Measurements from ENCODE around the gene GPR25.

The GPR25 gene, protein sequence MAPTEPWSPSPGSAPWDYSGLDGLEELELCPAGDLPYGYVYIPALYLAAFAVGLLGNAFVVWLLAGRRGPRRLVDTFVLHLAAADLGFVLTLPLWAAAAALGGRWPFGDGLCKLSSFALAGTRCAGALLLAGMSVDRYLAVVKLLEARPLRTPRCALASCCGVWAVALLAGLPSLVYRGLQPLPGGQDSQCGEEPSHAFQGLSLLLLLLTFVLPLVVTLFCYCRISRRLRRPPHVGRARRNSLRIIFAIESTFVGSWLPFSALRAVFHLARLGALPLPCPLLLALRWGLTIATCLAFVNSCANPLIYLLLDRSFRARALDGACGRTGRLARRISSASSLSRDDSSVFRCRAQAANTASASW

DNA sequence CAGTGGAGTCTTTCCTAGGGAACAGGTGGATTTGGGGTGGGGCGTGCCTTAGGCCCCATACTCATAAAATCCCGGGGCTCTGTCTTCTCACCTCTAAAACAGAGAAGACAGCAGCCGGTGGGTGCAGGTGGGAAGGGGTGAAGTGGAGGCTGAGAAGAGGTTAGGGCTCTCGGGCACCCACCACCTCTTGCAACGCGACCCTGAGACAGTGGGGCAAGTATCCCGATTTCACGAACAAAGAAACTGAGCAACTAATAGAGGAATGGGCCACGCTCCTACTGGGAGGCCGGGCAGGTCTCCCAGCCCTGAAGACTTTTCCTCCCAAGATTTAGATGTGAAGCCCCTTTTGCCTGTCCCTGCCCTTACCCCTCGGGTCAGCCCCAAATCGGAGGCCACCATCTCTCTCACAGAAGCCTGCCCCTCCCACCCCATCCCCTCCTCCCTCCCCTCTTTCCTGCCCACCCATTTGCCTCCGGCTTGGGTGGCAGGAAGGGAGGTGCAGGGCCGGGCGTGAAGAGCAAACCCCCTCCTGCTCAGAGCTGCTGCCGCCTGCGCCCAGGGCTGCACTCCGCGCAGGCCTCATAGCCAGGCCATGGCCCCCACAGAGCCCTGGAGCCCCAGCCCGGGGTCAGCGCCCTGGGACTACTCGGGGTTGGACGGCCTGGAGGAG lies at the start of gene GPR25:
Gene GPR25 (plus strand): TSS at position 536 of the 670 bp plus-strand sequence. CDS start 57 bp downstream, at position 593.
- no peaks in the 10 kb centered on the region for H3K4me1 Mint-ChIP-seq (ENCODE audit: low read depth)
- peaks cover 69% of the 10 kb centered on the region for H3K27me3 Mint-ChIP-seq (ENCODE audit: low read depth)
- H3K27ac Mint-ChIP-seq: no peak within 1 kb of the TSS
- no peaks in the 10 kb centered on the region for H3K36me3 Mint-ChIP-seq (ENCODE audit: low read depth)
- H3K9me3 Mint-ChIP-seq: no peaks in the 10 kb centered on the region
- H3K4me3 Mint-ChIP-seq: no peak within 1 kb of the TSS

DNA sequence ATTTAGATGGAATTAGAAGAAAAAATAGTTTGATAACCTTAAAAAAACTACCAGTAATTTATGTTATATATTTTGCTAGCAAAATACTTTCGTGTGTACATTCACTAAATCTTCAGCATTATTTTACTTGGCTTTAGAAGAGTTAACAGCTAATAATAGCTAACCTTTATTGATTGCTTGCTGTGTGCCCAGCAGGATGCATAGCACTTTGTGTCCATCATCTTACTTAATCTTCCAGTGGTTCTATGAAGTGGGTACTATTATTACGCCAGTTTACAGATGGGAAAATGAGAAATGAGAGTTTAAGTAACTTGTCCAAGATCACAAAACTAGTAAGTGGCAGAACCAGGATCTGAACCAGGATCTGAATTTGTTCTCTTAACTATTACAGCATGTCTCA lies 41.7 kb upstream of the GPR25 start:
- no peaks in the 10 kb centered on the region for H3K4me1 Mint-ChIP-seq (ENCODE audit: low read depth)
- H3K4me3 Mint-ChIP-seq: no peak overlapping the region
- H3K27ac Mint-ChIP-seq: no peak overlapping the region
- H3K9me3 Mint-ChIP-seq: no peaks in the 10 kb centered on the region
- no peaks in the 10 kb centered on the region for H3K36me3 Mint-ChIP-seq (ENCODE audit: low read depth)
- H3K27me3 Mint-ChIP-seq (ENCODE audit: low read depth): peaks cover 13% of the 10 kb centered on the region

DNA sequence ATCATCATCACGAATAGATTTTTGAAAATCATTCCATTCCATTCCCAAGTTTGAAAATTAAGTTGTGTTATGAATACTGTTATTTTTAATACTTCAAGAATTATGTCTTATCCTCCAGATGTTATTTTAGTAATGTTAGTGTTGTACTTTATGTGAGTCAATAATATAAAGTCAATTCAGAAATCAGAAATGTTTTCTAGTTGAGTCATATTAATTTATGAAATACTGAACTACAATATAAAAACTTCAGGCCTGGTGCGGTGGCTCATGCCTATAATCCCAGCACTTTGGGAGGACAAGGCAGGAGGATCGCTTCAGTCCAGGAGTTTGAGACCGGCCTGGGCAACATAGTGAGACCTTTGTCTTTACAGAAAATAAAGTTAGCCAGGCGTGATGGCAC lies 38.4 kb upstream of the GPR25 start:
- H3K27me3 Mint-ChIP-seq (ENCODE audit: low read depth): peaks cover 18% of the 10 kb centered on the region
- no peak overlapping the region for H3K27ac Mint-ChIP-seq
- H3K9me3 Mint-ChIP-seq: no peaks in the 10 kb centered on the region
- no peaks in the 10 kb centered on the region for H3K4me1 Mint-ChIP-seq (ENCODE audit: low read depth)
- H3K4me3 Mint-ChIP-seq: no peak overlapping the region
- no peaks in the 10 kb centered on the region for H3K36me3 Mint-ChIP-seq (ENCODE audit: low read depth)

DNA sequence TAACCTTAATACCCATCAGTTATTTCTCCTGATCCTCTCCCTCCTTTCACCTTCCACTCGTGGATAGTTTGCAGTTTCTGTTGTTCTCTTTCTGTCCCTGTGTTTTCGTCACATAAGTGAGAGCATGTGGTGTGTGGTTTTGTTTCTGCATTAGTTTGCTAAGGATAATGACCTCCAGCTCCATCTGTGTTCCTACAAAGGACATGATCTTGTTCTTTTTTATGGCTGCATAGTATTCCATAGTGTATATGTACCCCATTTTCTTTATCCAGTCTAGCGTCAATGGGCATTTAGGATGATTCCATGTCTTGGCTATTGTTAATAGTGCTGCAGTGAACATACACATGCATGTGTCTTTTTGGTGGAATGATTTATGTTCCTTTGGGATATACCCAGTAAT lies 36.6 kb upstream of the GPR25 start:
- no peak overlapping the region for H3K4me3 Mint-ChIP-seq
- H3K36me3 Mint-ChIP-seq (ENCODE audit: low read depth): no peaks in the 10 kb centered on the region
- H3K4me1 Mint-ChIP-seq (ENCODE audit: low read depth): no peaks in the 10 kb centered on the region
- no peak overlapping the region for H3K27ac Mint-ChIP-seq
- peaks cover 11% of the 10 kb centered on the region for H3K27me3 Mint-ChIP-seq (ENCODE audit: low read depth)
- no peaks in the 10 kb centered on the region for H3K9me3 Mint-ChIP-seq

DNA sequence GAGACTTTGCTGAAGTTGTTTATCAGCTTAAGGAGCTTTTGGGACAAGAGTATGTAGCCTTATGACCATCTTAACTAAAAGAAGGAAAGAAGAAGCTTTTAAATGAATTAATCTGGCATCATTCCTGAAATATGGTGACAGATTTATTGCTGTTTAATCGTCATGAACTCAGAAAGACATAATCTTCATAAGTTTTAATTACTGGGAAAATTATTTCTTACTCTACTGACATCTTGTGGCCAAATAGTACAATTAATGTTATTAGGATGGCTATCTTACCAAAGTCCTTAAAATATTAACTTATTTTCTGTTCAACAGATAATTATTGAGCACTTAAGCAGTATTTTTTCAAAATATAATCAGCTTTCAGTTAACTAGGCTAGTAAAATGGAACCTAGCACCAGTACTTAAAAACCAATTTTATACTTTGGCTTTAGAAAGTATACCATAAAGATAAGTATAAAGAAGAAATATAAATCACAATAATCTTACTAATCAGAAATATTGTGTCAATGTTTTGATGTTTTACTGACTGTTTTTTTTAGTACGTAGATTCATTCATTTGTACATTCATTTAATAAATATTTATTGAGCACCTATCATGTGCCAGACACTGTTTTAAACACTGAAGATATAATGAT lies 34.7 kb upstream of the GPR25 start:
- peaks cover 10% of the 10 kb centered on the region for H3K27me3 Mint-ChIP-seq (ENCODE audit: low read depth)
- H3K9me3 Mint-ChIP-seq: no peaks in the 10 kb centered on the region
- no peak overlapping the region for H3K4me3 Mint-ChIP-seq
- no peaks in the 10 kb centered on the region for H3K36me3 Mint-ChIP-seq (ENCODE audit: low read depth)
- H3K27ac Mint-ChIP-seq: no peak overlapping the region
- H3K4me1 Mint-ChIP-seq (ENCODE audit: low read depth): no peaks in the 10 kb centered on the region

DNA sequence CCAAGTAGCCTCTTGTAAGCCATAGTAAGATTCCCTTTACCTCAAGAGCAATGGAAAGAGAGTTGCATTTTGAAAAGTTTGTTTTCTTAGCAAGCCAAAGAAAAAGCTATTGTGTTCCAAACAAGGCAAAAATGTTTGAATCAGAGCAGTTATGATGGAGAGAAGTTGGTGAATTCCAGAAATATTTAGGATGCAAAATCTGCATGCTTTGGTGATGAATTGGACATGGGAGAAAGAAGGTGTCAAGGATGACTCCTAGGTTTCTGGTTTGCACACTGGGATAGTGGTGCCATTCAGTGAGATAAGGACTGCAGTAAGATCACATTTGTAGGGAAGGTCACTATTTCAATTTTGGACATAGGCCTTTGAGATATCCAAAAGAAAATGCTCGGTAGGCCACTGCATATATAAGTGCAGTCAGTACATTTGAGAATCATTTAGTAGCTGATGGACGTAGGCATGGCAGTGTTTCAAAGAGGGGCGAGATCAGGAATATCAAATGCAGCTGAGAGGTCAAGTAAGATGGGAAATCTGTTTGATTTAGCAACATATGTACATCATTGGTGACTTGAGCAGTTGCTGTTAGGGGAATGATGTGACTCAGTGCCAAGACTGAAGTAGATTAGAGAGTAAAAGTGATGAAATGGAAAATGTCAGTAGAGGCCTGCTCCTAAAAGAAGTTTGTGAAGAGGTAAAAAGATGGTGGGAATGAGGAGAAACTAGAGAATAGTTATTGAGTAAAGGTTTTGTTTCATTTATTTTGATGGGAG lies 33.9 kb upstream of the GPR25 start:
- Mint-ChIP-seq H3K4me1 (ENCODE audit: low read depth) (no peaks in the 10 kb centered on the region), H3K27me3 (ENCODE audit: low read depth) (peaks cover 10% of the 10 kb centered on the region), H3K9me3 (no peaks in the 10 kb centered on the region), H3K4me3 (no peak overlapping the region), H3K27ac (no peak overlapping the region), H3K36me3 (ENCODE audit: low read depth) (no peaks in the 10 kb centered on the region)

DNA sequence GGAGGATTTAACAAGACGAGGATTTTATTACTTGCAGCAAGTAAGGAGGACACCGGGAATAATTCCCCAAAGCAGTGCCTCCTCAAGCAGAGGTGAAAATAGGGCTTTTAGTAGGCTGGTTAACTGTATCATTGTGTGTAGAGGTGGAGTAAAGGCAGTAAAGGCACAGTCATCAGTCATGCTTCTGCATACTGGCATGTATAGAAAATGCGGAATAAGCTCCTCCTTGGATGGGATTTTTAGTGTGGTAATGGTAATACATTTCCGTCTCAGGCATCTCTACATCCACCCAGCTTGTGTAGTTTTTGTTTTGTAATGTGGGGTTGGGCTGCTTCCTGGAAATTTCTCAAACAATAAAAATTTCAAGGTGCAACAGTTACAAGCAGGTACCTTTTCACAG lies 27.4 kb upstream of the GPR25 start:
- H3K27me3 Mint-ChIP-seq (ENCODE audit: low read depth): peaks cover 16% of the 10 kb centered on the region
- H3K27ac Mint-ChIP-seq: no peak overlapping the region
- H3K9me3 Mint-ChIP-seq: no peaks in the 10 kb centered on the region
- H3K4me3 Mint-ChIP-seq: no peak overlapping the region
- no peaks in the 10 kb centered on the region for H3K36me3 Mint-ChIP-seq (ENCODE audit: low read depth)
- H3K4me1 Mint-ChIP-seq (ENCODE audit: low read depth): no peaks in the 10 kb centered on the region

DNA sequence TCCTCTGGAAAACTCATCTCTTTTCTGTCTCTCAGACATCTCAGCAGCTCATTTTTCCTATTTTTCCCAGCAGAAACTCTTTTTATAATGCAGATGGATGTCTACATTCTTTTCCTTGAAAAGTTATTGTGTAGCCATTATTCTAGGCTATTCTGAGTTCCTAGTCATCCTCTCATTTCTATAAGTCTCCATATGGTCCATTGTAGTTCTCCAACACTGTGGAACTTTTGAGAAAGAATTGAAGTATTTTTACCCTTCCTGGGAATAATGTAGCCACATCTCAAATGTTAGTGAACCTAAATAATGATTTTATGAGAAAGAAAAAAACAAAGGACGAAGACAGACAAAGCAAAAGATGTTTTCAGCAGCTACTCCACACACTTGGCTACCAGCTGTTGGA lies 26.4 kb upstream of the GPR25 start:
- no peak overlapping the region for H3K4me3 Mint-ChIP-seq
- H3K27ac Mint-ChIP-seq: no peak overlapping the region
- peaks cover 18% of the 10 kb centered on the region for H3K27me3 Mint-ChIP-seq (ENCODE audit: low read depth)
- no peaks in the 10 kb centered on the region for H3K36me3 Mint-ChIP-seq (ENCODE audit: low read depth)
- no peaks in the 10 kb centered on the region for H3K9me3 Mint-ChIP-seq
- H3K4me1 Mint-ChIP-seq (ENCODE audit: low read depth): no peaks in the 10 kb centered on the region

DNA sequence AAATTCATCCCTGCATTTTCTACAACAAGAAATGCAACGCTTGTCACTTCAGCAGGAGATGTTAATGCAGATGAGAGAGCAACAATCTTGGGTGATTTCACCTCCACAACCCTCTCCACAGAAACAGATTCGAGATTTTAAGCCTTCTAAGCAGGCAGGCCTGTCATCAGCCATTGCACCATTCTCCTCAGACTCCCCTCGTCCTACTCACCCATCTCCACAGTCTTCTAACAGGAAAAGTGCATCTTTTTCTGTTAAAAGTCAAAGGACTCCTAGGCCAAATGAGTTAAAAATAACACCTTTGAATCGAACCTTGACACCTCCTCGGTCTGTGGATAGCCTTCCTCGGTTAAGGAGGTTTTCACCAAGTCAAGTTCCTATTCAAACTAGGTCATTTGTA lies 23.4 kb upstream of the GPR25 start:
- Mint-ChIP-seq H3K9me3 (no peaks in the 10 kb centered on the region), H3K27me3 (ENCODE audit: low read depth) (peaks cover 21% of the 10 kb centered on the region), H3K4me3 (no peak overlapping the region), H3K4me1 (ENCODE audit: low read depth) (no peaks in the 10 kb centered on the region), H3K27ac (no peak overlapping the region), H3K36me3 (ENCODE audit: low read depth) (no peaks in the 10 kb centered on the region)

DNA sequence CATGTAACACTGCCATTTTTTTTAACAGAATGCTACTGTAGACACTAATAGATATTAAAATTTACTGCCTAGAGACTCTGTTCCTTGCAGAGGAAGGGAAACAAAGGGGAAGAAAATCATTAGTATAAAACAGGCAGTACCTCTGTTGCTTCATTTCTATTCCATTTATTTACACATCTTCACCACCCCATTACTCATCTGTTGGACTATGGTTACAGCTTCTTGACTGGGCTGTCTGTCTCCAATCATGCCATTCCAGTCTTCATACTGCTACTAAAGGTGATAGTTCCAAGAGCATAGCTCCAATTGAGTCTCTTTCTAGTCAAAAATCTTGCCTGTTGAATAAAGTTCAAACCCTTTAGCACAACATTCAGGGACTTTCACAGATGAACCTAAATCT lies 22.2 kb upstream of the GPR25 start:
- Mint-ChIP-seq H3K27ac (no peak overlapping the region), H3K9me3 (no peaks in the 10 kb centered on the region), H3K27me3 (ENCODE audit: low read depth) (peaks cover 21% of the 10 kb centered on the region), H3K4me3 (no peak overlapping the region), H3K36me3 (ENCODE audit: low read depth) (no peaks in the 10 kb centered on the region), H3K4me1 (ENCODE audit: low read depth) (no peaks in the 10 kb centered on the region)

DNA sequence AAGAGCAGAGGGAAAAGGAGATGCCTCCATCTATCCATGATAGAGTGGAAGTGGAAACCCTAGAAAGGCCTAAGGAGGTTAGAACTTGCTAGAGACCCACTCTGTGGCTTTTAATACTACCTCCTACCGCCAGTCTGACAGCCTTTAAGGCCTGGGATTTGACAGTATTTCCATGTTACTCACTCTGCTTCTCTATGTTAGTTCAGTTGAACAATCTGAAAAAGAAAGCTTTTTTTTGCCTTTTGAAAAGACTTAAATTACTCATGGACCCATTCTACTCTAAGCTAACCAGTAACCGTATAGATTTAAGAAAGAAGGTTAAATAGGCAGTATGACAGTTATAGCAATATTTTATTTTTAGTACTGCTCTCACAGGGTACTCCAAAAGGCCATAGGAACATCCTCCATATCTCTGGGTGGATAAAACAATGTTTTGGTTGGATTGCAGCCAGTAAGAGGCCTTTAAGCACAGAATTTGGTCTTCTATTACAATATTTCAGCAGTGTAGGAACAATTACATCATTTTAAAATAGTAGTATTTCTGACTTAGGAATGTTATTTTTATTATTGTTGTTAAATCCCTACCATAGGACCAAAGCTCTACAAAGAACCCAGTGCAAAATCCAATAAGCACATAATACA lies 15.9 kb upstream of the GPR25 start:
- Mint-ChIP-seq H3K27ac (no peak overlapping the region), H3K4me3 (no peak overlapping the region), H3K4me1 (ENCODE audit: low read depth) (no peaks in the 10 kb centered on the region), H3K36me3 (ENCODE audit: low read depth) (no peaks in the 10 kb centered on the region), H3K9me3 (no peaks in the 10 kb centered on the region), H3K27me3 (ENCODE audit: low read depth) (no peaks in the 10 kb centered on the region)

DNA sequence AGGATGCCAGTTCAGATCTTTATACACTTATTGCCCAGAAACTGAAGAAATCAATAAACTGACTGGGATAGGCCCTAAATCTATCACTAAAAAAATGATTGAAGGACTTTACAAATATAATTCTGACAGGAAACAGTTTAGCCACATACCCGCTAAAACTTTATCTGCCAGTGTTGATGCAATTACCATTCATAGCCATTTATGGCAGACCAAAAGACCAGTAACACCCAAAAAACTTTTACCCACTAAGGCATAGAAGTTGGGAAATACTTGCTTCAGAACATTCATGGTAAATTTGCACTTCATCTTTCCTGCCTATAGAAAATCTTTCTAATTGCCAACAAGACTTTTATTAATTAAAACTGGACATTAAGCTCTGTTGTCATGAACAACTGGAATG lies 15.0 kb upstream of the GPR25 start:
- Mint-ChIP-seq H3K27ac (no peak overlapping the region), H3K4me3 (no peak overlapping the region), H3K36me3 (ENCODE audit: low read depth) (no peaks in the 10 kb centered on the region), H3K4me1 (ENCODE audit: low read depth) (peaks cover 6% of the 10 kb centered on the region), H3K27me3 (ENCODE audit: low read depth) (no peaks in the 10 kb centered on the region), H3K9me3 (no peaks in the 10 kb centered on the region)

DNA sequence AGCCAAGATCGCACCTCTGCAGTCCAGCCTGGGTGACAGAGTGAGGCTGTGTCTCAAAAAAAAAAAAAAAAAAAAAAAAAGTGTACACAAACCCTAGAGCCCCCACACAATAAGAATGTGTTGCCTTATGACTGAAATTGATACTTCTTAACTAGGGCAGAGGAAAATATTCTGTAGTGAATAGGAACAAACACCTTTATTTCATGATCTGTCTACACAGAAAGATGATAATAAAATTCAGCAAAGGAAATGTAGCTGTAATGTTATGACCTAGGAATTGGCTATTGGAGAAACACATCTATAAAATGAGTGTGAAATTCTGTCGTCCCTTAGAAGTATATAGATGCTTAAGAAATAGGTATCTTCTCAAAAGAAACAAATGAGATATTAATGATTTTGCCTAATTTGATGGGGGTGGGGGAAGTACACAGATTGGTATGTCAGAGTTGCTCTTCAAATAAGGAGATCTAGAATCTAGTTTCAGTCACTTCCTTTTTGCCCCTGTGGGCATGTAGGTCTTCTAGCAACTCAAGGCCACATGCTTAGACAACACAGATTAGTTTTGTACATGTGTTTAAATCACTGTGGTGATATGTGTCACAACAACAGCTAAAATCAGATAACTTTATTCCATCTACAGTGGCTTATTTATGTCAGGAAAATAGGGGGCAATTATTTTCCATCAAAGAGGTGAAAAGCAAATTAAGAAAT lies 10.7 kb upstream of the GPR25 start:
- Mint-ChIP-seq H3K9me3 (no peaks in the 10 kb centered on the region), H3K27ac (no peak overlapping the region), H3K4me3 (no peak overlapping the region), H3K4me1 (ENCODE audit: low read depth) (peaks cover 18% of the 10 kb centered on the region), H3K27me3 (ENCODE audit: low read depth) (peaks cover 23% of the 10 kb centered on the region), H3K36me3 (ENCODE audit: low read depth) (no peaks in the 10 kb centered on the region)

All from T-helper 1 cell treated with Interleukin-12 subunit alpha and Interleukin-12 subunit beta and Interleukin-4 antibody, amounts not matched to agents 30 μg/mL and 1 μg/mL, for 36 hours (primary cell).